NCI-H82 treated with DMSO at 0.1 percent for 48 hours (cell line): Measurements from ENCODE around the gene DSC1.
"Not testable (repeated sequence)": the region's sequence is repeated elsewhere in the genome, so short reads cannot be mapped to it uniquely, and the experiment has no call there.

Experiments
- DNase-seq: peaks from one replicate; lab custom pipeline; 2025; ENCODE audit not compliant: unreplicated experiment; lab: John Stamatoyannopoulos, UW

DSC1 gene

DNA sequence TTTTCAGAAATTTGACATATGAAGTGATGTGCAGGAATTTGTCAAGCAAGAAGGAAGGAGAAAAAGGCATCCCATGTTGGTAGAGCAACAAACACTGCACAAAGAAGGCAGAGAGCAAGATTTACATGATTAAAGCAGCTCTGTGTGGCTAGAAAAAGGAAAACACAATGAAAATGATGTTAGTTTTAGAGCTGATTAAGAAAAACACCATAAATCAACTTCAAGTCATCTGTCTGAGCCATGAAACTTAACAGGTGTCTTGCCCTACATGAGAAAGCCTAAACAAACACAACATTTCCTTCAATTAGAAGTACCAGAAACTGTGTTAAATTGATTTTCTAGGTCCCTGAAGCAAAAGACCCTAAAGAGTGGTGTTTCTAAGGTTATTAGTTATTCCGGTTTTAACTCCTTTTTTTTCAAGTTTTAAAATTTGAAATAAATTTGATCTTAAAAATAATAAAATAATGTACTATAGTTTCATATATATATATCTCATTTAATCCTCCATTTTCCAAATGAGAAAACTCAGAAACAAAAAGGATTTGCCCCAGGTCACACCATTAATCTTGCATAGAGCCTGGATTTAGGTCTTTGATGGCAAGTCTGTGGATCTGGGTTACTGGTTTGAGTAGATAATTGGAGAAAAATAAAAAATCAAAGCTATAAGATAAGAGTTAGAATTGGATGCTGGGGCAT lies 8.6 kb upstream of the DSC1 start:
- no peak for DNase-seq

DNA sequence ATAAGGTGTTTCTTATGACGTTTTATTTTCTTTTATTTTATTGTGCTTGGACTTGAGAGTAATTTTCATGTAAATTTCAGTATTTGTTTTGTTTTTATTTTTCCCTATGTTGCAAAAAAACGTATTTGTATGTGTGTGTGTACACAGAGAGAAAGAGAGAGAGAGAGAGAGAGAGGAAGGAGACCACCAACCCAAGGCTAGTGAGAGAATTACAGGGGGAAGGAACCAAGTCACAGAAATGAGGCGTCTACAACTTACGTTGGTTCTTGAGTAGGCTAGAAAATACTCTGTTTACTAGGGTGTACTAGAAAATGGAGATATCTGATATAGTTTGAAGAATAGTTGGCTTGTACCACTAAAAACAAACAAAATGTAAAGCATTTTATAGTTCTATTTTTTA lies 7.7 kb upstream of the DSC1 start:
- DNase-seq: no peak

DNA sequence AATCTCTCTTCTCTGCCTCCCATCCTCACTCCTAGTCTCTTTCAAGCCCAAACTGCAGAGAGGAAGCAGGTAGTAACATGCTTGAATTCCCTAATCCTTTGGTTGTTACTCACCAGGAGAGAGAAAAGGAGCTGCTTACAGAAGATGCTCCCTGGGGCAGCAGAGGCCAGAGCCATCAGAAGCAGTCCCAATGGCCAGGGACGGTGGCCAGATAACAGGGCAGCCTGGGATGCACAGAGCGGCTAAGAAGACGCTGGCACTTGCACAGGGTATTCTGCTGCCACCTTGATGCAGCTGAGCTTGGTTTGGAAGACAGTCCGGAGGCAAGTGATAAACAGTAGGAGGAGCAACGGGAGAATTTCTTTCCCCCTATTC lies 250 bp downstream of the DSC1 start:
- DNase-seq: no peak

DNA sequence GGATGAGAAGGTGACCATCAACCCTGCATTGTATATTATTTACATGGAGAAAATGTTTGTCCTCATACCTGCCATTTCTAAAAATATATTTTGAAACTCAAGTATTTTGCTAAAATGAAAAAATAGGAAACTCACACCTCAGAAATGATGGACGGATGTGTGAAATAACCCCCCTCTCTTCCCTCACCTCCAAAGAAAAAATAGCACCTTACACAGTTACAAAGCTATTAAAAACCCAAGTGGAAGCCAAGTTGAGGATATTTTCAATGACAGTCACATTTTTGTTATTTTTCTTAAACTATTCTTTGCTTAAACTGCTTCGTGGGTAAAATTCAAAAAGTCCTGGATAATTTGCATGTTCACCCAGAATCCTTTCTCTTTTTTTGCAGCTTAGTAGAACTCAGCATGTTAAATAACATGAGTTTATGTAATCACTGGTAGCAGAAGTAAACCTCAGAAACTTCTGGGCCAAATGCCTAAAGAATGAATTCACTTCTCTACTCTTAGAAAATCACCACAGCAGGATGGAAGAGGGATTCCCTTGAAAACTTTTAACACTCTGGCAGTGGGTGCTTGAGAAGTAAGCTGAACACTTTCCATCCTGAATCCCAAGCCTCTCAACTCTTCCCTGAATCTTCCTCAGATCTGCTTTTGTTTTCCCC lies 768 bp downstream of the DSC1 start:
- DNase-seq: no peak

DNA sequence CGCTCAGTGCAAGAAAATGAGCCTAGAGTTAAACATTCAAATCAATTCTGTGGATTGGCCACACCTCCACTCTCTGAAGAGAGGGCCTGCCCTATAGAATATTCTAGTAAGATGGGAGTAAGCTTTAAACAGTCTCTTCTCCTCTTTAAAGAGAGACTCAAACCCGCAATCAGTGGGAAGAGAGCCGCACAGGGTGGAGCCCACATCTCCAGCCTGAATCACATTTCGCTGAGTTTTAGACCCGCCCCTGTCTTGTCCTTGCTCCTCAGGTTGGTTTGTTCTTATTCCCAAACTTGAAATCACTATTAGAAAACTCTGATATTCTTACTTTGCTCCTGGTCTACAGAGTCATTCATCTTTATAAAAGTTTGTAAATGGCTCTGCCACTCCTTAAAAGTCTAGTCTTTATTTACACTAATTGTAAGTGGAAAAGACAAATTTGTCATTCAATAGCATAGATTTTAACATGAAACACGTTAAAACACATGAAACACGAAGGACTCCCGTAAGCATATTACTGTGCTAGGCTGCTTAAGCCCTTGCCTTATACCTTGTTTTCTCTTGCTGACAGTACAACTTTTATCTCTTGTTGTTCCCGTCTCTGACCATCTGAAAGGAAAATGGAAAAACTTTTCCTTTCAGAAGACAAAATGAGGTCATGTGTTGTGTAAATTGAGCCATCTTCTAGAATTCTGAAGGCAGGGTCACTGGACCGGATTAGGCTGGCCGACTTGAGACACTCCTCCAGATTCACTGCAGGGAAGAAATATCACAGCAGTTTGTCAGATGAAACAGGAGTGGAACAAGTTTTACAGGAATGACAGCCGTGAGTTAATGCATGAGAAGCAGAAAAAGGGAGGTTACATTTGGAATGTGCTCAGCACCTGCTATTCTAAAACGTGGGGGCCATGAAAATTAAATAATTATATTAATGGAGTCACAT lies 5.6 kb downstream of the DSC1 start:
- DNase-seq: no peak

DNA sequence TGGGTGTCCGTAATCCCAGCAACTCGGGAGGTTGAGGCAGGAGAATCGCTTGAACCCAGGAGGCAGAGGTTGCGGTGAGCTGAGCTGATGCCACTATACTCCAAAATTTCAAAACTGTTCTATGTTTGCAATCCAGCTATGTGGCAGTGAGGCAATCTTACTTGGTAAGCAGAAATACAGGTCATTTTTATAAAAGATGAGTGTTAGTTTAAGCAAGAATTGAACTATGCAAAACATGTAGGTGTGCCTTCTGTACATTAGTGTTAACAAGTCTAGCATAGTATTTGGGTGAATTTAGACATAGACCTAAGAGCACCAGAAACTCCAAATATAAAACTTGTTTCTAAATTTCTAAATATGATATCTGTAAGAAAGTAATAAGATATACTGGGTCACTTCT lies 7.2 kb downstream of the DSC1 start:
- no peak for DNase-seq

DNA sequence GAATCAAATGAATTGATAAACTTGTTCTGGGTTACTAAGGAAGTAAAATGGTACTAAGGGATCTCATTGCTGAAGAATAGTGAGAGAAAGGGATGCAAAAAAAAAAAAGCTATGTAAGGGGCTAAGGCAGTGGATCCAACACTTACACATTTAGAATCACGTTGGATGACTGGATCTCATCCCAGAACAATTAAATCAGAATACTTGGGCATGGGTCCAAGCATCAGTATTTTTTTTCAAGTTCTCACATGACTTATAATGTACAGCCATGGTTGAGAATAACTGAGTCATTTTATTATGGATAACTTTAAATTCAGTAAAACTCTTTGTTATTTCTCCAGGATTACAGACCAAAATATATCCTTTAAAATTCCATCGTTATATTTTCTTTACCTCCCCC lies 8.5 kb downstream of the DSC1 start:
- DNase-seq: no peak

DNA sequence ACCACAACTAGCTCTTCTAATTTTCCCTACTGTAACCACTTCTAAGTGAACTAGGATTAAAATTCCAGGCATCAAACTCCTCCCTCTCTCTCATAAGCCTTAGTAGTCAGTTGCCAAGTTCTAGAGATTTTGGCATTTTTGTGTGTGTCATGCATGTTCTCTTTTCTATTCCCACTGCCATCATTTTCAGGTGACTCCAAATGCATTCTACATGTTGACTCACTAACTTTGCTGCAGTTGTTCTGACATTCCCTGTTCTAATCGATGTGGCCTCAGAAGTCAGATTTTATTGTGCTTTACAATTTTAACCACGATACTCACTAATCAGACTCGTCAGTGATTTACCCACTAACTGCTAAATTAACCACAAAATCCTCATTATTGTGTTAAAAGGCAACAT lies 13.3 kb downstream of the DSC1 start:
- no peak for DNase-seq

DNA sequence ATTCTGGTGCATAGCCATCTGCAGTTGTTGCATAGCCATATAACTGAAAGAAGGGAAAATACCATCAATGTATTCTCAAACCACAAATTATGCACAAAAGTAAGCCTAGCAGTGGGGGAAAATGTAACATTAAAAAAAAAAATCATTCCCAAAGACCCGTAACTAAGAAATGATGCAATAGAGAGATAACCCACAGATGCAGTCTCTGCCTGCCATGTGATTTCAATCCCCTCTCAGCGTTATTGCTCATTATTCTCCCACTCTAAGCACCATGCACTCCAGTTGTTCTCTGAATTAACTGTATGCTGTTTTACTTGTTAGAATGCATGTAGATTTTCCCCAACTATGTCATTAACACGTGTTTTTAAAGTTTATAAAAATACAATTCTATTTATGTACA lies 14.1 kb downstream of the DSC1 start:
- no peak for DNase-seq

DNA sequence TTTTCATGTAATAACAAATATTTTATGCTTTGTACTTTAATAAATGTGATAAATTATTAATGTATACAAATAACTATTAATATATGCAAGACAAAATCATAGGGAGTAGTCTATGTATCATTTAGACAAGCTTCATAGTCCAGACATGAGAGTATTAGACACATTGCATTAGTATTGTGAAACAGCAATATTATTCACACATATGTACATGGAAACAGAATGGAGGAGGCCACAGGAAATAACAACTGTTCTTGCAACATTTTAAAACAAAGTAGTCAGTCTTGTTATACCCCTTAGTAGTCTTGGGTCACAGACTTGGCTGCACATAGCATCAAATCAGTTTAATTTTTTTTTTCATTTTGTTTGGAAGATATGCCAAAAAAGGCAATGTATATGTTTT lies 15.8 kb downstream of the DSC1 start:
- no peak for DNase-seq

DNA sequence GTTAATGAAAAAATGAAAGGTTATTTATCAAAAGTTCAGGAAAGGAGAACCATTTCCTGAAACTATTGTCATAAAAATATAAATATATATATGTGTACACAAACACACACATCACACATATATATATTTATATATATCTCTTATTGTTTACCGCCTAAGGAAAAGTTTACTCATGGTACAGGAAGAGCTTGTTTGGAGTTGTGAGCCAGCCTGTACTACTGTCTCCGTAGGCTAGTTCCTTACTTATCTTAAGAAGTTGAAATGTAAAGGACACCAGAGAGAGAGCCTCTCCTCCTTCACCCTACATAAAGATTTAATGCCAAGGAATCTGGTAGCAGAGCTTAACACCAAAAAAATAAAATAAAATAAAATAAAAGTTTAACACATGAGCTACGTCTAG lies 19.6 kb downstream of the DSC1 start:
- no peak for DNase-seq

DNA sequence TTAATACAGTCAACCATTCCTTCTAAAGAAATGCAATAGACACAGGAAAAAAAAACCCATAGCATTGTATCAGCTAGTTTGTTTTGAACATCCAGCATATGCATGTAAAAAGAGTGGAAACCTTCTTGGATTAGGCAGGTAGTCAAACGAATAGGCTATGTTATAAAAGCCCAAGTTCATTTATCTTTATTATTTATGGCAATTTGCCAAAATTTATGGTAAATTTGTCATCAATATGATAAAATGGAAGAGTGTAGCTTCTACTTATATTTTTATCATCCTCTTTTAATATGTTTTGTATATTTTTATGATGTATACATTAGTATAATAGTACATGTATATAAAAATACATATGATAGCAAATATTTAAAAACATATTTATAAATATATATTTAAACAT lies 23.9 kb downstream of the DSC1 start:
- DNase-seq: no peak

DNA sequence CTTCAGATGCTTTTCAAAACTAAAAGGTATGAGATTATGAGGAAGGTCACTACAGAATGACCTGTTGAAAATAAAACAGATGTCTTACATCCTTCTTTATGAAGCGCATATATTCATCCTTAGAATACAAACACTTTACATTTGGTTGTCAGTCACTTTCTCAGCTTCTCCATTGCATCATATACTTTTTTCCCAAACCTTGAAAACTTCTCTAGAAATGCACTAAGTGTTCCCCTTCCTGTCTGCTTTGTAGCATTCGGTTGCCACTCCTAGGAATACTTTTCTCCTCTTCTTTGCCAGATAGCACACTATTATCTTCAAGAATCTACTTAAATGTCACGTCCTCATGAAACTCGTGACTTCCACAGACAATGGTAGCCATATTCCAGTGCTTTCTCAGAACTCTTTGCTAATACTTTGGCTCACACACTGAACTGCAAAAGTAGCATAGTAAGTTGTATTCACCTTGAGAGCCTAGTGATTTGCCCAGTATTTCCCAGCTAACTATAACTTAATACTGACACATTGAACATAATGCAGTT lies 27.6 kb downstream of the DSC1 start:
- no peak for DNase-seq

DNA sequence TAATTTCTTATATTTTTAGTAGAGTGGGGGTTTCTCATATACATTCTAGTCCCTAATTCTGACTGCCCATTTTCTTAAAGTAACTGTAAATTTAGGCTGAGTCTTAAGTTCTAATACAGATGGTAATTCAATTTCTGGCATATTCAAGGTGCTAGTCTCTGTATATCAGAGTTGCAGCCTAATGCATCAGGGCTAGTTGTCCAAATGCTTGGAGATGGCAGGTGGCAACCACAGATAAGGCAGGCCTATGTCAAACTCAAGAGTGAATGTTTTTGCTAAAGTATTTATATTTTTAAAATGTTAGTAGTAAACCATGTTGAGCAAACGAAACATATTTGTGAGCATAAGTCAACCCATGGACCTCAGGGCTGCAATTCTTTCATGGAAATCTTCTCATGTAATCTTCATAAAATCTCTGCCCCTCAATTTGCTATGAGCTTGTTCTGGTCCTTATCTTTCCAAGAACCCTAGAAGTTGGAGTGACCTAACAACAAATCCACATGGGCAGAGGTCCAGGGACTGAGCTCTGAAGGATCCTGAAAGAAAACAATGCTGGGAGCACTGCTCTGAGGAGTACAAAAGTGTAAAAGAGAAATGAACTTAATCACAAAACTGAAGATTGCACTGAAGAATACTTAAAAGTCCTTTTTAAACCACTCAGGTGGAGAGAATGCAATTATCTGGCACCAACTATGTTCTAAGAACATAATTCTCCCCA lies 33.1 kb downstream of the DSC1 start:
- DNase-seq: no peak

DNA sequence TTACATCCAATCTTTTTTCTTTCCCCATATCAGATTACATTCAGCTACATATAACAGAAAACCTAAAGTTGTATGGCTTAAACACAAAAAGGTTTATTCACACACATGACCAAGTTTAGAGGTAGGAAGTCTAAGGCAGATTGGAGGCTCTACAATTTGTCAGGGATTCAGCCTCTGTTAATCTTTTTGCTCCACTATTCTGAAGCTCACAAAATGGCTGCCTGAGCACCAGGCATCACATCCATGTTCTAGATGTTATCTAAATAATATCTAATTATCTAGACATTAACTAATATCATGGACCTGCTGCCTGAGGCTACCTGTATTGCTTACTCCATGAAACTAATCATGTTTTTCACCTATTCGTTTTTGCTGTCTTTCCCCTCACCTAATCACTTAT lies 36.8 kb downstream of the DSC1 start:
- DNase-seq: no peak

DNA sequence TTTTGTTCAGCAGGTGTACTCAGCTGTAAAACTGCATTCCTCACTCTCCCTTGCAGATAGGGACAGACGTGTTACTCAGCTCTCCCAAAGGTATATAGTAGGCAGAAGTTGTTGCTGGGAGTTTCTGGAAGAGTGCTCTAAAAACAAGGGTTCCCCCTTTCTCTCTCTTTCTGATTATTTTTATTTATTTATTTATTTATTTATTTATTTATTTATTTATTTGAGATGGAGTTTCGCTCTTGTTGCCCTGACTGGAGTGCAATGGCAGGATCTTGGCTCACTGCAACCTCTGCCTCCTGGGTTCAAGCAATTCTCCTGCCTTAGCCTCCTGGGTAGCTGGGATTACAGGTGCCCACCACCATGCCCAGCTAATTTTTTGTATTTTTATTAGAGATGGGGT lies 39.5 kb downstream of the DSC1 start:
- not testable (repeated sequence) for DNase-seq

DNA sequence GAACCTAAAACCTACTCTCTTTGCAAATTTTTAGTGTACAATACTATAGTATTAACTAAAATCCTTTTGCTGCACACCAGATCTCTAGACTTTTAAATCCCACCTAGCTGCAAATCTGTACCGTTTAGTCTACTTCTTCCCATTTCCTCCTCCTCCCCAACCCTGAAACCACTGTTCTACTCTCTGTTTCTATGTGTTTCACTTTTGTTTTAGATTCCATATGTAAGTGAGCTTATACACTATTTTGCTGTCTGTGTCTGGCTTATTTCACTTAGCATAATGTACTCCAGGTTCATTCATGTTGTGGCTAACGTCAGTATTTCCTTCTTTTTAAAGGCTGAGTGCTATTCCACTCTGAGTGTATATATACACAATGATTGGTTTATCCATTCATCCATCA lies 42.1 kb downstream of the DSC1 start:
- DNase-seq: no peak

DNA sequence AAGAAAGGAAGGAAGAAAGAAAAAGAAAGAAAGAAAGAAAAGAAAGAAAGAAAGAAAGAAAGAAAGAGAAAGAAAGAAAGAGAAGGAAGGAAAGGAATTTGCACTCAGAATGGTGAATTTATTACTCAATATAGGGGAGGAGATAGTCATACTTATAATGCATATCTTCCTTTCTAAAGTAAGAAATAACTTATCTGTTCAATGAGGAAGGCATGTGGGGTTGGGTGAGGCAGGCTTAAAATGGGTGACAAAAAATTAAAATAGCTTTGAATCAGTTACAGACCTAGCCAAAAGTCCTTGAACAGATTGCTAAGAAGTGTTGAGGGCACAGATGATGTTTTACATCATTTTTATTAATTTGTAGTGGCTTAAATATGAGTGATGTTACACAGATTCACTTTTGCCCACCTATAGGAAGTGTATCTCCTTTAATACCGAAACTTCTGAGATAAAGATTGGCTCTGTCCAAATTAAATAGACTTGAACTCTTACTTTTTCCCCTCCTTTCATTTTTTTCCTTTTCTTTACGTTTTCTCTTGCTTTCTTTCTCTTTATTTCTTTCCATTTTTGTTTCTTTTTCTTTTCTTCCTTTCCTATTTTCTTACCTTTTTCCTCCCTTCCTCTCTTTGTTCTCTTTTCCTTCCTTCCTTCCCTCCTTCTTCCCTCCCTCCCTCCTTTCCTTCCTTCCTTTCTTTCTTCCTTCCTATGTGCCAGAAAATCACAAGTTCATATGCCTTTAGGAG lies 45.6 kb downstream of the DSC1 start:
- DNase-seq: no peak

DNA sequence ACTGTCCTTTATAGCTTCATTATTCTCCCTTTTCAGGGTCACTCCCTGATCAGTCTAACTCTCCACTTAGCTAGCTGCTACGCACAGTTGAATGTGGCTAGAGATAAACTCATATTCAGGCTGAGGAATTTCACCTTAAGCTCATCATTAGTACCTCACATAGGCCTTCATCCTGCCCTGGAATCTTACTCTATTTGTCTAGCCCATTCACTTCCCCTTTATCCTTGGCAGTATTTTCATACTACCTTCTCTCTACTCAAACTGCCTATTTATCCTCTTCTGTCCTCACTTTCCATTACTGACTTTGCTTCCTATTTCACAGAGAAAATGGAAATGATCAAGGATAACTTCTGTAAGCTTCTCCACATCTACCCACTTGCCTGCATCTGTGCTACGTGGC lies 49.9 kb downstream of the DSC1 start:
- no peak for DNase-seq

DNA sequence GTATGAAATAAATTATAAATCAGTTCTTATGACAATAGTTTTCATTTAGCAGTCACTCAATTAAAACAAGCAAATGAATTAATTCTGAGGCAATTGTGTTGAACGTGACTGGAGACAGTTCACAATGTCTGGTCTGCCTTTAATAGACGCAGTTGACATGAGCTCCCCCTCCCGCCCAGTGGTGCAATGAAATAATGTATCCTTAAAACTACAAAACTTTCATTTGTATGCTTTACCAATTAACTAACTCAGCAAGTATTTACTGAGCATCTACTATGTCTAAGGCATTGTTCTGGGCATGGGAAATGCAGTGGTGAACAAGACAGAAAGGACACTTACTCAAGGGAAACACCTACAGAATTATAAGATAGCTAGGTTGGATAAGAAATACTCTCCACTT lies 56.9 kb downstream of the DSC1 start:
- DNase-seq: no peak
